Glomerular visceral epithelial cell (primary cell): ENCODE results near the gene PTPRR.
"Not testable (repeated sequence)": the region's sequence is repeated elsewhere in the genome, so short reads cannot be mapped to it uniquely, and the experiment has no call there.

ENCODE experiments used
- DNase-seq: peaks from one replicate; pipeline ENCODE4 v3.0.0-alpha.2; 2016; ENCODE audit errors: extremely low spot score

Gene PTPRR

DNA sequence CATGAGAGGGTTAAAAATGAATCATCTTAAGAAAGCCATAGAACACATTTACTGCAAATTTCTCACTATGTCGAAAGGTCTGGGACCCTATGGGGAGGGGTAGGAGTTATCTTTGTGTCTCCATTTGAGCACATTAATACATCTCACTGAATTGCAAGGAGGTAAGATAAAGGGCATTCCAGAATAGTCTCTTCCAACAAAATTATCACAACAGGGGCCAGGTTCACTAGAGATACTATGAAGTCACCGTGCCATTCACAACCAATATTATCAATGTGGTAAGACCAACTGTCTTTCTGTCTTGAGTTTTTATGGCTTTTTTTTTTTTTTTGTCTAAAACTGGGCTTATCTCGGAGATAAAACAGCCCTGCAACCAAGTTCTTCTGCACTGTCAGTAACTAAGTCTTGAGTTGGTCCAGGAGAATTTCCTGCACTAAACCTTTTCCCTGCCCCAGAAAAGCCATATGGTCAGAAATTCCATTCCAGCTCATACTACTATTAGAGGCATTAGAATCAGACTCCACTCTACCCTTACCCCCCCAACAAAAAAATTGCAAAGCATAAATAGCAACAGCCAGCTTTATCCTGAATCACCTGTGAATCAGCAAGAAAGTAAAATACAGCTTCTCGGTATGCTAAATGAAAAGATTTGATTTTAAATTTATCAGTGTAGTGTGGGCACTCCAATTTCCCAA is 79.7 kb downstream of the PTPRR start:
- DNase-seq, result no peak

DNA sequence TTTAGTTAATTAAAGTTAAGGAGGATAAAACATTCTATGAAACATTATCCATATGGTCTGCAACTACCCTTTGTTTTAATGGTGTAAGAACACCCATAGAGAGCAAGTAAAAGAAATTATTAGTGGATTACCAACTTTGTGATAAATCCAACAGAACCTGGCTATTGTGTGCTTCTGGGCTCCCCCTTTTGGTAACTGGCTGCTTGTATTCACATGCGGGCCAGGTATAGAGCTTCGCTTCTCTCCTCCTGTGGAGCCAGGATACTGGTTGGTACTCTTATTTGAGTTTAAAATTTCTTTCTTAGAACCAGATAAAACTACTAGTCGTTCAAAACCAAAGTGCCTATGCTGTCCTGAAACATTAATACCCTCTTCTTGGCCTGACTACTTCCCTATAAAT is 81.0 kb downstream of the PTPRR start:
- DNase-seq, result no peak

DNA sequence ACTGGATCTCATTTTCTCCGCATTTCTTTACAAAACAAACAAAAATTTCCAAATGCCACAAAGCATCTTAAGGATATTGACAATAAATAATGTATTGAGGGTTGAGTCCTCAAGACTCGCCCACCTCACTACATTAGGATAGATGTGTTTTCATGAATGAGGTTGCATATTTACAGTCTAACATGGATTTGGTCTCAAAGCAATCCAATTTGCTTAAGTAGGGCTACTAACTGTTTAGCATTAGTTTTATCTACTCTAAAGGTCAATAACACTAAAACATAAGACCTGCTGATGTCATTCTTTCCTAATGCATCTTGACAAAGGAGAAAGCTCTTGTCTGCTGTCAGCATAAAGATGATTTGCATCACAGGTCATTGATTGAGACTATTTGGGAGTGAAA is 82.4 kb downstream of the PTPRR start:
- no peak for DNase-seq

DNA sequence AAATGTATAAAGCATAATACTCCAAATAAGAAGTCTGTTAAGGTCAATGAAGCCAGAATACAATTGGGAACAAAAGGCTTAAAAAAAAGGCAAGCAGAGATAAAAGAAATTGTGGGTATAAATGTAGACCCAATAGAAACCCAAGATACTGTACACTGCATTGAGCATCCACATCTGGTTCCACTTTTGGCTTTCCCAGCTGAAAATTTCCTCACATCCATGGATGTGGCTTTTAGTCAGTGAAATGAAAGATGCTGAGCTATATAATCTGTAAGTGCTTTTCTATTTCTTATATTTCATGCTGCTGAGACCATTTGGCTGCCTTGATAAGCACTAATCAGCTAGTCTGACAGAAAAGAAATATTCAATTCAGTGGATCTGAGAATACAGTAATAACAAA is 83.5 kb downstream of the PTPRR start:
- no peak for DNase-seq

DNA sequence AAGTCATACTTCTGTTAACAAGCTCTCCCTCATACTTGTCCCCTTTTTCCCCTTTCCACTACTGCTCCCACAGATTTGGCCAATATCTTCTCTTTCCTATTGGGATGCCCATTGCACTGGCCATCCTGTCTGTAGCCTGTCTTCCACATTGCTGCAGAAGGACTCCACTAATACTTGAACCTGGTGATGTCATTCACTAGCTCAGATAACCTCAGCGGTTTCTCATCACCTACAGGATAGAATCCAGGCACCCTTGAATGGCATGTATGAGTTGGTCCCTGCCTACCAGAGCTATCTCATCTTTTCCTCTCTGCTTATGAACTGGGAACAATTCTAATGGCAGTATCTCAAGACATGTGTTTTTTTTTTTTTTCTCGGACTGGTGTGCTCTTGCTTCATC is 84.6 kb downstream of the PTPRR start:
- no peak for DNase-seq

DNA sequence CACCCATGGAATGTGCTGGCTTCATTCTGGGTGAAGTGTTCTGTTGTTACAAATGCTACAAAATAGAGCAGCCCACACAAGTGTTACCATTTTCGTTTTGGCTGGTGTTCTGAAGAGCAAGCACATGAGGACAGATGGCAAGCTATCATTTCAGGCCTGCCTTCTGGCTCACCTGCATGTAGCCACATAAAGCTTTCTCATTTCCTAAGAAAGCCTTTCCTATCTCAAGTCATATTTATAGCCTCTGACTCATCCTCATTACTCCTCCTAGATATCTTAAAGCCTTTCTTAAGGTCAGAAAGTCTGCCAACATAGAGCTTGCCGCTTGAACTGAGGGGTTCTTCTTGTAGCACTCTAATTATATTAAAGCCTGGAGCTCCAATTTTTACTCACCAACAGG is 89.0 kb downstream of the PTPRR start:
- no peak for DNase-seq

DNA sequence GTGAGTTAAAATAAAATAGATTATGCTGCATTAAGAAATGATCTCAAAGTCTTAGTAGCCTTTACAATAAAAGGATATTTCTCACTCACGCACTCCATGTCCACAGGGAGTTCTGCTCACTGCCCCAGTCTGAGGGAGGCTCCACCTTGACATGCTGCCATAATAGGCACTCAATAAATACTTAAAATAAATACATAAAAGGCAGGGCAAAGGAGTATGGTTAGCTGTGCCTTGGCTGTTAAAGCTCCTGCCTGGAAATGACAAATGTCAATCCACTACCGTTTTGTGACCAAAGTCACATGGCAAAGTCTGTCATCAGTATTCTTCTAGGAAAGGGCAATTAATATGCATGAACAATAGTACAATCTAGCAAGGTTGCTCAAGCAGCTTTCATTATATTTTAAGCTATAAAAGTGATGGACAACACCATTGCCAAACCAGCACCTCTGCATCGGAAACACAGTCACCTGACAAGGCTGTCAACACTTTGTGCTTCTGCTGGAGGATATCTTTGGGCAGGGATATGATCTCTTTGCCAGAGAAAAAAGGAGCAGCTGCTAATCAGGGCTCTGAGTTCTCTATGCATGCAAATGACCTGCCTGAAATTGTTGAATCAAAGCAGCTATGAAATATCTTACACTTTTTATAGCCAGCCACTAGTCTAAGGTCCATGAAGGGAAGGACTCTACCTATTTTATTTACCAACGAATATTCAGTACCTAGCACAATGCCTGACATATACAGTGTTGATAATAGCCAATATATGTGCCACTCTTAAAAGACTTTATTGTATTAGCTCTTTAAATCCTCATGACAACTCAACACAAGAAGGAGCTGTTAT is 90.1 kb downstream of the PTPRR start:
- DNase-seq, result no peak

DNA sequence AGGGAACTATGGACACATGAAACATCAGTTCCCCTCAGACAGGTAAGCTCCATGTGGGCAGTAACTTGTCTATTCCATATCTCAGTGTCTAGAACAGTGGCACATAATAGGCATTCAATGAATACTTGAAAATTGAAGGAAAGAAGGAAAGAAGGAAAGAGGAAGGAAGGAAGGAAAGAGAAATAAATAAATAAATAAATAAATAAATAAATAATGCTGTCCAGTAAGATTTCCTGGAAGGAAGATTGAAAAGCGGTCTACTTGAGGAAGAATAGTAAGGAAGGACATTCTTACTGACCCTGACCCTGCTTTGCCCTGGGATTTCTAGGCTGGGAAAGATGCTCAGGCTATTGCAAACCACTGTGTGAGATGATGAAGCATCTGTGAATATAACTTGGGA is 91.5 kb downstream of the PTPRR start:
- no peak for DNase-seq

DNA sequence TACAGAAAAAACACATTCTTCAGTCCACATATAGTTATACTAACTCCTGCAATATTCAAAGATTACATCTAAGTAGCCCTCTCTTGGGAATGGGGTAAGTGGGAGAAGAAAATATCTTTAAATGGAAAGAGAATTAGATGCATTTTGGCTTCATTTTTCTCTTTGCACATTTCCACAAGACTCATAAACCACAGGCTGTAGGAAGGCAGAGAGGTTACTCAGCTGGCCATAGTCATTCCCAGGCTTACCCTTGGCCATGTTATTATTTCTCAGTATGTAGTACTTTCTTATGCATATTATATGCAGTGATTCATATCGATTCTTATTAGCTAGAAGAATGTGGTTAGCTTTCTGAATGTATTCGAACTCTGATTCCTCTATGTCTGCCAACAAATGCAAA is 92.2 kb downstream of the PTPRR start:
- no peak for DNase-seq

DNA sequence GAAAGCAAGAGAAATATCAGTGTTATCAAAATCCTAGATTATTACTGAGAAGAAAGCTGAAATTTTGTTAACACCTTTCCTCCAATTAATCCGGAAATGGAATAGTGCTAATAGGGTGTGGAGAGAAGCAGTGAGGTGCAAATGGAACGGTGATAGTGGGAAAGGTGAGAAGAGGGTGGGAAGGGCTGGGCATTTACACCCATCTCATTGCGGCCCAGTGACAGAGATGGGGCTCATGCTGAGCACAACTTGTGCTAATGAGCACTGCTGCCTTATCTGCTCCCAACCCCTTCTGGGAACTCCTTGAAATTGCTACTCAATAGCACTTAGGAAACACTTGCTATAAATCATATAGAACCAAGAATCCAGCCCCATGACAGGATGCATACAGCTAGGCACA is 94.4 kb downstream of the PTPRR start:
- no peak for DNase-seq

DNA sequence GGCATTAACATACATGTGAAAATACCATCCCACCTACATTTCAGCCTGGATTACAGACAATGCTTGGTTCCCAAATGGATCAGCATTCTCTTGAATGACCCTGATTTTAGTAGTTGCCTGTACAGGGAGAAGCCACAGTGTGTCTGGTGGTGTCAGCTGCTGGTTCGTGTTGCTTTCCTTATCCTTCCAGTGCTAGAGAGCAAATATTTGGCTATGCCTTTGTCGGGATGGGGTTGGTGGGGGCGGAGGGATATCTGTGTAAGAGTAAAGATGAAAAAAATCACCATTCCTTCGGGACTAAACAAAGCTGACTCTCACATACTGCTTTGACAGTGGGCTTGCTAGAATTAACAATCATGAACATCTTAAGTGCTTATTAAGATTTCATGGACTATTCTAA is 96.0 kb downstream of the PTPRR start:
- no peak for DNase-seq

DNA sequence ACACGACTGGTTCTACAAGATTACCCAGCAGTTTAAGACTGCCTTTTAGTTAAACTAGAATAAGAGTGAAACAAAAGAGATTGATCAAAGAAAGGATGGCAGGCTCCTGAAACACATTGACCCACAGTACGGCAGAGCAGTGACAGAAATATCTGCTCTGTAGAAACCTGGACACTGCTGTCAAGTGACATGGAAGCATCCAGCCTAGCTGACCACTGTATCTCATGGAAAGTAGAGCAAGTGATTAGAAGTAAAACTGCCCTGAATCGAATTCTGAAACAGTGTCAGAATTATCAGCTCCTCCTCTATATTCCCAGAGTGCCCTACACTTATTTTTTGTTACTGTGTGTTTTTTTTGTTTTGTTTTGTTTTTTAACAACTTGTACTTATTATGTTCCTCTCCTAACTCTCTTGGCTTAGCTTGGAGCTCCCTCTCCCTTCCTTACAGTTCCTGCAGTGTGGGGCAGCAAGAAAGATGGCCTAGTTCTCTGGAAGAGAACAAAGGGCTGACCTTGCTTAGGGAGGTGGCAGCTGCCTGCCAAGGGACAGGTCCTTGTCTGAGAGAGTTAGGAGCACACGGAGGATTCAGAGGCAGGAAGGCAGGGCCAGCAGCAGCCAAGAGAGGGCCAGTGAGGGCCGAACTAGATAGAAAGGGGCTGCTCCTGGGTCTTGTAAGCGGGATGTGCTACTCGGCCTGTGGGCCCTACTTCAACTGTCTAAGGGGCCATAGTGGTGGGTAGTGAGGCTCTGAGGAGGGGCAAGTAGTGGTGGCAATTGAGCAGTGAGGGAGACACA is 97.2 kb downstream of the PTPRR start:
- DNase-seq, result no peak

DNA sequence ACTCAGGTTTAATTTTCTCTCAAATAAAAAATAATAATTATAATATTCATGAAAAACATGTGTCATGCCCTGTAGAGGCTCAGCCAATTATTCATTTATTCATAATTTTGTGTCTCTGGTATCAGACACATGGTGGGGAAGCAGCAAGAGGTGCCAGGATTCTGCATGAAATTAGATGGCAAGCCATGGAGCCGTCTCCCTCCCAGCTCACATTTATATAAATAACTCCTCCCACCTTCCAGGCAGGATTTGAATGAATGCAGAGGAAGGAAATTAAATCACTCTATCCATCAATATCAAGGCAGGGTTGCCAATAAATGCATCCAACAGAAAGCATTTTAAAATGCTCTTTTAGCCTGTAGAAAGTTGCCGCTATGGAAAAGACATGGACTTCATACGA is 98.1 kb downstream of the PTPRR start:
- no peak for DNase-seq

DNA sequence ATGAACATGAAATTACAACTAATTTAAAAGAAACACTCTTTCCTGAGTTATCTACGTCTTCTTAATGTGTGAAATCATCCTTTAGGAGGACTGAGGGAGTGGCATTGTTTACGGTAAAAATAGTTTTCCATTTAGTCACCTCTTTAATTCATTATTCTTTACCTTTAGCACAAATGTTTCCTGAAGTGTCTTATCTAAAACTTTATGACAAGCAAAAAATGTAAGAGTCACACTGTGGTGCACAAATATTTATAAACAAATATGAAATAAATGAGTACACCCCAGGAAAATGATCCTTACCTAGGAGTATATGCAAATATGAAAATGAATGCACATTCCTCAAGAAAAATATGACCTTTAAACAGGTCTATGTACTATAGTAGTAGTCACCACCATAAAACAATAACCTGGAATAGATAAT is 104.6 kb downstream of the PTPRR start:
- DNase-seq, result no peak

DNA sequence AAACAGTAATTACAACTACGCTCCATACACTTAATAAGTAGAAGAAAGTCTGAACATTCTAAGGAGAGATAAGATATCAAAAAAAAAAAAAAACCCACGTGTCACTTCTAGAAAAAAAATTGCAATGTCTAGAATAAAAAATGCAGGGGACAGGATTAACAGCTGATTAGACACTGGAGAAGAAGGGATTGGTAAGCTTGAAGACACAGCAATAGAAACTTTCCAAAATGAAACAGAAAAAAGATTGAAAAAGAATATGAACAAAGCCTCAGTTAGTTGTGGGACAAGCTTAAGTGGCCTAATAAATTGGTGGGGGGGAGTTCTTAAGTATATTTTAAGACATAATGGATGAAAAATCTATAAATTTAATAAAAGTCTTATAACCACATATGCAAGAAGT is 105.5 kb downstream of the PTPRR start:
- DNase-seq, result no peak

DNA sequence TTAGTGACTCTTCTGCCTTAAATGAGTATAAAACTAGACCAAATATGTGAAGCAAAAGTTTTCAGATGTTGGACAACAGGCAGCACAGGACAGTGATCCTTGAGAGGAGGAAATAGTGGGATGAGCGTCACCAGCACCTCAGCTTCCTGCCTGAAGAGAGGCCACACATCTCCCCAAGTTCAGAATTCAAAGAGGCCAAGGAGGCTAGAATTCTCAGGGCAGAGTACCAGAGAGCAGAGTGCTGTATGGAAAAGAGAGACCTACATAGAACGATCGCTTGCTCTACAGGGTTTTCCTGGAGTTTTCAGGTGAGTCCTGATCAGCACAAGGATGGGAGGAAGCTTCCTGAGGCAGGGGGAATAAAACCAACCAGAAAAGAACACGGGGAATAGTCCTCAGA is 107.0 kb downstream of the PTPRR start:
- no peak for DNase-seq

DNA sequence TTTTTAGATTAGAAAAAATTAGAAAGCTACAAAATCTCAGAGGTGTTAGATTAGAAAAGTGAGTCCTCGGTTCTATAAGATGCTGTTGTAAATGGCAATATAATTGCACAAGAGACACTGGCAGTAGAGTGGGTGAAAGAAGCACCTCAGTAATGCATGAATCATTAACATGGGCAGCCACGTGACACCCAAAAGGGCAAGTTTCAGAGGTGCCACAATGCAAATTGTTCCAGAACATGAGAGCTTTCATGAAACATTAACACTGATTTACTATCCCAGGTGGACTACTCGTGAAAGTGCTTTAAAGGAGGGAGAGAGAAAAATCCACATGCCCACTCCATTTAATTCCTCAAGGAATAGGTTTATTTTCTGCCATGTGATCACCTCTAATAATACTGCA is 108.4 kb downstream of the PTPRR start:
- no peak for DNase-seq

DNA sequence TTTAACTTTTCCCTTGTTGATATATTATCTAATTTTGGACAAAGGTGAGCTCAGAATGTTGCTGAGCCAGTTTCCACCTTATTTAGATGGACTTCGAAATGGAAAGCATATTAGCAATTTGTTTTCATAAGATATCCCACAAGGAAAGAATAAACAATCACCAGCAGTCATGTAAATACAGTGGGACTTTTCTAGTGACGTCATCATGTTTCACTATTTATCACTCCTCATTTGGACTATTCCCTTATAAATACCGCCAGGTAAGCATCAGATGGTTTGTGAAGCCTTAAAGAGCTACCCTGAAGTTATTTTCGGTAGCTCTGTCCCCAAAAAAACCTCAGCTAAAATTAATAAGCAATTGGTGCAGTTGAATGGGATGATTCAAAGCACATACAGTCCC is 110.7 kb downstream of the PTPRR start:
- no peak for DNase-seq

DNA sequence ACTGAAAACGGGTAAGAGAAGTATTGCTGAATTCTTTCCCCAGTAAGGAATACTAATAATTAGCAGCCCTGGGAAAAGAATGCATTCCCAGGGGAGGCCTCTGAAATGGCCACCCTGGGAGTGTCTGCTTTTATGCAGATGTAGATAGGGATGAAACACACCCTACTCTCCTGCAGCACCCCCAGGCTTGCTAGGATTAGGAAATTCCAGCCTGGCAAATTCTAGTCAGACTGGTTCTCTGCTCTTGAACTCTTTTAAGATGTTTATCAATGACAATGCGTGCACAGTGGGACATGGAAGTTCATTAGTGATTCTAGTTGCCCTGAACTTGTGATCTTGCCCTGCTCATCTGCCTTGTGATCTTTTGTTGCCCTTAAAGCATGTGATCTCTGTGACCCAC is 112.5 kb downstream of the PTPRR start:
- not testable (repeated sequence) for DNase-seq

DNA sequence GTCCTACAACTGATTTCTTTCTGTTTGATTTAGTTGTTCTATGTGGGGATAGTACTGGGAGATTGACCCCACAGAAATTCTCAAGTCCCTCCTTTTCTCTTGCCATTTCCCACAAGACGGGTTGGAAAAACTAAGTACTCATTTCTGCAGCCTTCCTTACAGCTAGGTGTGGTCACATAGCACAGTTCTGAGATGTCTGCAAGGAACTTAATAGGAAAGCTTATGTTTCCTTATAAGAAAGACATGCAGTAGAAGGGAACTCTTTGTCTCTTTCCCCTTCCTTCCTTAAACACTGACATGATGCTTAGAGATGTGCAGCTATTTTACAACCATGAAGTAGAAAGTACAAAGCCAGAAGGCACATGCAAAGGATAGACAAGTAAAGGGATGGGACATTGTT is 113.7 kb downstream of the PTPRR start:
- DNase-seq, result no peak

DNA sequence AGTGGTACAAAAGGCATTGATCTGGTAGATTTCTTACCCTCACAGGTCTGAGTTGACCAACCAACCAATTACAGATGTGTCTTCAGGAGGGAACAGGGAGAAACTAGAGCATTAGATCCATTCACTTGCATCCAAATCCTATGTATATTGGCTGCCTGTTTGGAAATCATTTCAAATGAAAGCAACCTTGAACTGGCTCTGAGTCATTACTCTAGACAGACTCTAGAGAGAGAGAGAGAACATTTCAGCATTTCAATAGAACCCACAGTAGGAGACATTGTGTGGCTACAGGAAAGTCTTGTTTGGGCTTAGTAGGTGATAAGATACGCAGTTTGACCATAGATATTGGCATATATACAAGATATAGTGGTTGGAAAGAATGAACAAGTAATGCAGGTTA is 114.5 kb downstream of the PTPRR start:
- no peak for DNase-seq

DNA sequence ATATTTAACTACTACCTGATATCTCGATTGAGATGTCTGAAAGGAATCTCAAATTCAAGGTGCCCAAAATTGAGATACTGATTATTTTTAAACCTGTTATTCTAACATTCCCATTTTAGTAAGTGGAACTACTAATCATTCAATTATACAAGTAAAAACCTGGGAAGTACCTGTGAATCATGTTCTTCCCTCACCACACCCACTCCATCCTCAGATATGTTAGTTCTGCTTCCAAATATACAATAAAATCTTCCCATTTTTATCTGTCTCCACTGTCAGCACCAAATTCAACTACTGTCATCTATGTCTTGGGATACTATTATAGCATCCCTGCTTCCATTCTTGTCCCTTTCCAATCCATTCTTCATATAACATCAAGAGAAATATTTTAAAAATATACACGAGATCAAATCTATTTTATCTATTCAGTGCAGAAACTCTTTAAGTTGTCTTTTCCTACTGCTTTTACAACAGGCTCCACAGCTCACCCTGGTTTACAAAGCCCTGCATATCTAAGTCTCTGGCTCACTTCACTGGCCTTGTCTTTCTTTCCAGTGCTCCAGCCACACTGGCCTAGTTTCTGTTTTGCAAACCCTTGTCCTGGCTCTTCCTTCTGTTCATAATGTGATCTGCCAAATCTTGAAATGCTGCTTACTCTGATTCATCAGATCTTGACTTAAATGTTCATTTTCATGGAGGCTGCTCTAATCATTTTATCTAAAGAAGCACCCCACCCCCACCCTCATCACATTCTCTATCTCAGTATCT is 122.3 kb downstream of the PTPRR start:
- DNase-seq, result no peak
